CD4-positive, alpha-beta T cell treated with Interferon gamma for 1 hour (primary cell): ENCODE data around the gene NLK.
"Not testable (repeated sequence)": the region's sequence is repeated elsewhere in the genome, so short reads cannot be mapped to it uniquely, and the experiment has no call there.

Experiments
- DNase-seq: peaks from one replicate; pipeline ENCODE4 v3.0.0-alpha.2; 2020

Gene NLK

DNA sequence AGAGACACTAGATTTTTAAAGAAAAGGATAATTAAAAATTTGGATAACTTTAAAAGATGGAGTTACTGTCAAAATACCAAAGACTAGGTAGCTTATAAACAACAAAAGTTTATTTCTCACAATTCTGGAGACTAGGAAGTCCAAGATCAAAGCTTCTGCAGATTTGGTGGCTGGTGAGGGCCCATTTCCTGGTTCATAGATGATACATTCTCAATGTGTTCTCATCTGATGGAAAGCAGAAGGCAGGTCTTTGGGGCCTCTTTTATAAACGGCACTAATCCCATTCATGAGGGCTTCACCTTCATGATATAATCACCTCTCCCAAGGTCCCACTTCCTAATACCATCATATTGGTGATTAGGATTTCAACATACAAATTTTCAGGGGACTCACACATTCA is 33.7 kb downstream of the NLK start:
- no peak for DNase-seq

DNA sequence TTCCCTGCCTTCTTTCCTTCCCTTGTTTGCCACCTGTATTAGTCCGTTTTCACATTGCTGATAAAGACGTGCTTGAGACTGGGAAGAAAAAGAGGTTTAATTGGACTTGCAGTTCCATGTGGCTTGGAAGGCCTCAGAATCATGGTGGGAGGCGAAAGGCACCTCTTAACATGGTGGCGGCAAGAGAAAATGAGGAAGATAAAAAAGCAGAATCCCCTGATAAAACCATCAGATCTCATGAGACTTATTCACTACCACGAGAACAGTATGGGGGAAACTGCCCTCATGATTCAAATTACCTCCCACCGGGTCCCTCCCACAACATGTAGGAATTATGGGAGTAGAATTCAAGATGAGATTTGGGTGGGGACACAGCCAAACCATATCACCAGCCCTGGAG is 34.7 kb downstream of the NLK start:
- not testable (repeated sequence) for DNase-seq

DNA sequence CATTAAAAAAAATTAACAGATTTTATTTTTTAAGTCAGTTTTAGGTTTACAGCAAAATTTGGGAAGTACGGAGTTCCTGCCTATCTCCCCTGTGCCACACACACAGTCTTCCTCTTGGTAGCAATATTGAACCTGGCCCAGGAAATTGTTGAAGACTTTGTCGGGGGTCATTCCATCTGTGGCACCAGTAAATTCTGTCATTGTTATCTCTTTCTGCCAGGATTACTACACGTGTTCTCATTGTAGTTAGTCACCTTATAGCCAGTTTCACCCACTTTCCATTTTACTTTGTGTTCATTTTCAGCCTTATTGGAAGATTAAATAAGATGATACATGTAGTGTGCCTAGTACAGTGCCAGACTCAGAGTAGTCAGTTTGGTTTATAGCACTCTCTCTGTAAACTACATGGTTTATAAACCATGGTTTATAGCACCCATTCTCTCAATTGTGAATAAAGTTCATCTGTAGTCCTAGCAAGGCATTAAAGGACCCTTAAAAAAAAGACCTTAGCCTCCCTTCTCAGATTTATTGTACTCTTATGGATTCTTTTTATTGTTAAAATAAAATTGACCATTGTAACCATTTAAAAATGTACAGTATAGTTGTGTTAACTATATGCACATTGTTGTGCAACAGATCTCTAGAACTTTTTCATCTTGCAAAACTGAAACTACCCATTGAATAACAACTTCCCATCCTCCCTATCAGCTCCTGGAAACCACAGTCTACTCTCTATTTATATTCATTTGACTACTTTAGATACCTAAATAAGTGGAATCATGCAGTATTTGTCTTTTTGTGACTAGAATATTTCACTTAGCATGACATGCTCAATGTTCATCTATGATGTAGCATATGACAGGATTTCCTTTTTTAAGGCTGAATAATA is 36.1 kb downstream of the NLK start:
- DNase-seq = no peak

DNA sequence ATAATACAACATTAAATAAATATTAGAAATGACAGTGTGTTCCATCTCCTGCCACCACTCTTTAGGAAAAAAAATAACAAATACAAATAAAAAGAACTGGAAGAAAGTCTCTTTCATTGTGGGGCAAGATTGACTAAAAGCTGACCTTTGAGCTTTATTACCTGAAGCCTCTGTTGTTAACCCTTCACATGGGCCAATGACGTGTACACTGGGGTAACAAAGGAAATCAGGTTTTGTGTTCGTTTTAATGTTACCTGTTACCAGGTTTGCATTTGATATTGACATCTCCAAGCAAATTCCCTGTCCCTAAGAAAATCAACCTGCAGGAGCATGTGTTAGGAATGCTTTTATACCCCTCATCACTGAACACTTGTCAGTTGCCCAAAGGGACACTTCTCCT is 39.0 kb downstream of the NLK start:
- DNase-seq = no peak

DNA sequence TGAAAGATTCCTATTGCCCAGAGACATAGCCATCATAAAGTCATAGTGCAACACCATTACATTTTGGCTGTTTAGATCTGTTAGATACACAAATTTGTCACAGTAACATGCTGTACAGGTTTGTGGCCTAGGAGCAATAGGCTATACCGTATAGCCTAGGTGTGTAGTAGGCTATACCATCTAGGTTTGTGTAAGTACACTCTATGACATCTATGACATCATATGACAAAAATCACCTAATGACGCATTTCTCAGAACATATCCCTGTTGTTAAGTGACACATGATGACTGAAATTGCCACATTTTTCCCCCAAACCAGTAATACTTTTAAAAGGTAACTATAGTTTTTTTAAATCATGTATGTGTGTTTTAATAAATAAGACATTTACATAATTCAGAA is 43.3 kb downstream of the NLK start:
- no peak for DNase-seq

DNA sequence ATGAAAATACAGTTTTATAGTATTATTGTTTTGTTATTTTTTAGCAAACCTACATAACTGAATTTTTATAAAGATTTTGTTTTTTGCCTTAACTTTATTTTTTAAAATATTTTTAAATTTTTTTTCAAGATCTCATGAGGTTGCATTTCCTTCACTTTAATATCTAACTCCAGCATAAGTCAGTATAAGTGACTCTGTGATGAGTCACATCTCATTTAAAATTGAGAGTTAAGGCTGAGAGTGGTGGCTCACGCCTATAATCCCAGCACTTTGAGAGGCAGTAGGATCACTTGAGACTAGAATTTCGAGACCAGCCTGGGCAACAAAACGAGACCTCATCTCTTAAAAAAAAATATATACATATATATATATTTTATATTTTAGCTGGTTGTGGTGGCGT is 44.0 kb downstream of the NLK start:
- no peak for DNase-seq

DNA sequence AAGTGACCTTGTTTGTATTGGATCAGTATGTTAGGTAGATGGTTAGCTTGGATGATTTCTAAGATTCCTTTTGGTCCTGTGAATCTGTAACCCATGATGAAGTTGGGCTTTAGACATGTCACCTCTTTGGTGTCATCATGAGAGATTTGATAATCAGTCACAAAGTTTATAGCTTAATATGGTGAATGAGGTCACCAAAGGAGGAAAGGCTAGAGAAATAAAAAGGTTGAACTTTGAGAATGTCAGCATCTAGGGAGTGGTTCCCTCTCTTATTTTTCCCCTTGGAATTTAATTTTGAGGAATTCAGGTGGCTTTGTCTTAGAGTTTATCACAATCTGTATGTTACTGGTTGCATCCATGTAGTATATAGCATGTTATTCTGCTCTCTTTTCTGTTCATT is 45.3 kb downstream of the NLK start:
- DNase-seq = no peak

DNA sequence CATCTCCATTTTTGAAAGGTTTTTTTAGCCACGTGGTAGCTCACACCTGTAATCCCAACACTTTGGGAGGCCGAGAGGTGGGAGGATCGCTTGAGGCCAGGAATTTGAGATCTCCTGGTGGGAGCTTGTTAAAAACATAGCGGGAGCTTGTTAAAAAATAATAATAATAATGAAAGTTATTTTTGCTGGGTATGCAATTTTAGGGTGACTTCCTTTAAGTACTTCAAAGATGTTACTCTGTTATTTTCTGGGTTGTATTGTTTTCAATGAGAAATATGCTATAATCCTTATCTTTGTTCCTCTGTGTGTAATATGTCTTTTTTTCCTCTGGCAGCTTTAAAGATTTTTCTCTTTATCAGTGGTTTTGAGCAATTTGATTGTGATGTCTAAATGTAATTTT is 48.1 kb downstream of the NLK start:
- DNase-seq = no peak

DNA sequence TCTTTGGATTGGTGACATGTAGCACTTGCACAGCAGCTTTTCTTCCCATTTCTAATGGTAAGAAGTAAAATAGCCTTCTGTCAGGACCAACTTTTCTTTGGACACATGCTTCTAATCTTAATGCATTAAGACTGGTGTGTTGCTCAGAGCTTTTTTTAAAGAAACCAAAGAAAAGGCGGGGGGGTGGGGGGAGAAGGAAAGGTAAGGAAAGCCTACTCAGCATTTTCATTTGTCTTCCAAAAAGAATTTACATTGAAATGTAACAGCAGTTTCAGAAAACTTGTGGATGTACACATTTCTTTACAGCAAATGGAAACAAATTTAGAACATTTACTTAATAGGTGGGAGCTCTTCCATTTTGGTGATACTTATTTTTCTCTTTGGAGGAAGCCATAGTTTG is 49.6 kb downstream of the NLK start:
- DNase-seq = no peak

DNA sequence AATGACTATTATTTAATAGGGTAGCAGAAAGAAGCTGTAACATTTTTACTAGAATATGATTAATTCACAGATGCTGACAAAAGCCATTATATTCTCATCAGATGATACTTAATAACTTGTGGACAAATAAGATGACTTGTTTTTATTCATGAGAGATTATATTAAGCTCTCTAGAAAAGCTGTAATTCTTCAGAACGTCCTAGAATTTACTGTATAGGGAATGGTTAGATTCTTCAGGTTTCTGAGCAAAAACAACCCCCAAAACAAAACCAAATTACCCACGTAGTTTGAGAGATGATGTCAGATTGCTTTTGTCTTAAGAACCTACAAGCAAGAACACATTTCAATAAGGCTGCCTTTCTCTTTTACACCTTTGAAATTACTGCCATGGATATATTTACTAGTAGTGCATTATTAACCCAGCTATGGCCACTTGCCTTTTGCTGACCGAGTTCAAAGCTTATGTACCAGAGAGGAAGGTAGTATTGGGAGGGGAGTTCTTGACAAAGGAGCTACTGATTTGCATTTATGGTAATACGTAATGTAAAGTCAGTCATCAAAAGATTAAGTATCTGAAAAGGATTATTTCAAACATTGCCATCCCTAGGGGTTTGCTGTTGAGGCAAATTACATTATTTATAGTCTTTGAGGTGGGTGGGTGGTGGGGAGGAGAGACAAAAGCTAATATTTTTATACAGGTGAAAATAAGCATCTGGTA is 51.7 kb downstream of the NLK start:
- no peak for DNase-seq

DNA sequence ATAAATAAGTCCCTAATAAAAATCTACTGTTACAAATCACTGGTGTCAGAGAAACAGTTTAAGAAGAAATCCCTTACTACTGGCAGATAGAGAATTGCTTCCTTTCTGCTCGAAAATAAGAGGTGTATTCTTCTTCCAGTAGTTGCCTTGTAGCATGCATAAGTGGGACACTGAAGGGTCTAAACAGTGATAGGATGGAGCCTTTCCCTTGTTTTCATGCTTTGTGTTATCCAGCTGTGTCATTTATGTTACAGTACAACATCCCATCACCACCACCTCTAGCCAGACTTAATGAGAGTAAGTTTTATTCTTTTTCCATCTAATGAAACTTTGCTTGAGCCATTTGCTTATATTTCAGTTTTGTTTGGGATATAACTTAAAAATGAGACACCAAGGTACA is 54.3 kb downstream of the NLK start:
- DNase-seq = no peak

DNA sequence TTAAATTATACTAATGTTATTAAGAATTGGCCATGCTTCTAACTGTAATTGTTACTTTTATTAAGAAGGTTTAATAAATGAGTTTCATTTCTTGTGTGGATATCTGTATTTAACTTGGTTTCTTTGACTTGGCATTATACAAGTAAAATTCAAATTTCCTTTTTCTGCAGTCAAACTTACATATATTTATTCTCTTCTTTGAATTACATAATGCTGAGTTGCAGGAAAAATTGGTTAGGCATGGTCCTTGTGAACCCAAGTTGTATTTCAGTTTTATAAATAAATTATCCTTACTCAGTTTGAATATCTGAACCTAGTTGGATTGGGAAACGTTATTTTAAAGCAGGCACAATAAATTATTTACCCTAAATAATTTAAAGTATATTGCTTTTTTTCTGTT is 54.8 kb downstream of the NLK start:
- no peak for DNase-seq

DNA sequence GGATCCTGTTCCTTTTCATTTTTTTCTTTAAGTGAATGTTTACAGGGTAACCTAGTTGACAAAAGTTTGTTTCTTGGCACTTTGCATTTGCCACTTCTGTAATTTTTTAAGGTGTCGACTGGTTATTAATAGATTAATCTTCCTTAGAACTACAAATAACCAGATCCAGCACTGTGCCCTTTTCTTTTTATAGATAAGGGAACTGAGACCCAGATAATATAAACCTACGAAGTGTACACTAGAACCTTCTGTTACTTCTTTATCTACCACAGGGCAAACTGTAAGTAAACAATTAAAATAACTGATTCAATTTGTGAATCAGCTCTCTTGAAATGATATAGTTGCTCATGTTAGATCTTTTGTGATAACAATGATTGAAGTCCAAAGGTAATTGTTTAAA is 55.4 kb downstream of the NLK start:
- DNase-seq = no peak

DNA sequence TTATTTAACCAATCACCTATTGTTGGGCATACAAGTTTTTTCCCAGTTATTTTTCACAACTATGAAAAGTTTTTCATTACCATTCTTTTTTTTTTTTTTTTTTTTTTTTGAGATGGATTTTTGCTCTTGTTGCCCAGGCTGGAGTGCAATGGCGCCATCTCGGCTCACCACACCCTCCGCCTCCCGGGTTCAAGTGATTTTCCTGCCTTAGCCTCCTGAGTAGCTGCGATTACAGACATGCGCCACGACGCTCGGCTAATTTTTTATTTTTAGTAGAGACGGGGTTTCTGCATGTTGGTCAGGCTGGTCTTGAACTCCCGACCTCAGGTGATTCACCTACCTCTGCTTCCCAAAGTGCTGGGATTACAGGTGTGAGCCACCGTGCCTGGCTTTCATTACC is 56.1 kb downstream of the NLK start:
- DNase-seq = not testable (repeated sequence)

DNA sequence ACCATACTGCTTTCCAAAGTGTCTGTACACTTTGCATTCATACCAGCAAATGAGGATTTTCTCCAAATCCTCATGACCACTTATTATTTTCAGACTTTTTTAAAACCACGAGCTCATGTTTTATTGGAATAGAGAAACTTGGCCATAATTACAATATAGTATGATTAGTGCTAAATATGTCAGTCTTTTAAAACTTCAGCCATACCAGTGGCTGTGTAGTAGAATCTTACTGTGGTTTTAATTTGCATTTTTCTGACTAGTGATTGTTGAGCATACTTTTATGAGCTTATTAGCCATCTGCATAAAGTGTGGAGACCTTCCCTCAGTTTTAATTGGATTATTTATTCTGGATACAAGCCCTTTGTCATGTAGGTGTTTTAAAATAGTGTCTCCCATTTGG is 57.8 kb downstream of the NLK start:
- no peak for DNase-seq

DNA sequence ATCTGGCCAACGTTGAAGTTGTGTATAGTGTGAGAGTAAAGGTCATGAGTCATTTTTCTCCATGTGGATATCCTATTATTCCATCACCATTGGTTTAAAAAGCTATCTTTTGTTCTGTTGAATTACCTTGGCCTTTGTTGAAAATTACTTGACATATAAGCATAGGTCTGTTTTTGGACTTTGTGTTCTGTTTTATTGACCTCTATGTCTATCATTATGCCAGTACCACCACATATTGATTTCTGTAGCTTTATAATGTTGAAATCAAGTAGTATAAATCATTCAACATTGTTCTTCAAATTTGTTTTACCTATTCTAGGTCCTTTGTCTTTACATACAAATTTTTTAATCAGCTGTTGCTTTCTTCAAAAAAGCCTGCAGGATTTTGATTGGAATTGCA is 58.5 kb downstream of the NLK start:
- no peak for DNase-seq

DNA sequence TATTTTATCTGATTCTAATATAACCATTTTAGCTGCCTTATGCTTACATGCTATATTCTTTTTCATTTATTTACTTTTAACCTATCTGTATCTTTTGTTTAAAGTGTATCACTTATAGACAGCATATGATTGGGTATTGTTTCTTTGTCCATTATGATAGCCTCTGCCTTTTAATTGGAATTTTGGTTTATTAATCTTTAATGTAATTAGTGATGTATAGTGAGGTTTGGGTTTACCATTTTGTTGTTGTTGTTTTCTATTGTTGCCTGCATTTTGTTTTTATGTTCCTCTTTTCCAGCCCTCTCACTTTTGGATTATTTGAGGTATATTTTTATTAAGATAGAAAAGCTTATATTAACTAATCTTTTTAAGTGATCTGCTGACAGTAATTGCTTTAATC is 59.4 kb downstream of the NLK start:
- DNase-seq = no peak

DNA sequence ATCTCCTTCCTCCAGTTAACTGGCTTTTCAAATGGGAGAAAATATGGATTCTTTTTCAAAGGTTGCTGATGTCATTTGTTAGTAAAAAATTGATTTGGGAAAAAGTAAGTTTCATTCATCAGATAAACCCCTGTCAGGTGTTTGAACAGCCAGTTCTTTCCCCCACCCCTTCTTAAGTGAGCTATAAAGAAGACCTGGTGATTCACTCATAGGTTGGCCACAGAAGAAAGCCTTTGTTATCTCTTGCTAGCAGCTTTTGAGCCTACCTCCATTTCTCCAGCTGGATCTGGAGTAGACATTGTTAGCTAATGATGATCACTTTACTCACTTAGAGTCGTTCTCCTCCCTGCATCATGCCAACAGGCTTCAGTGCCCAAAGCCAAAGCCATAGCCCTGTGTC is 63.0 kb downstream of the NLK start:
- no peak for DNase-seq

DNA sequence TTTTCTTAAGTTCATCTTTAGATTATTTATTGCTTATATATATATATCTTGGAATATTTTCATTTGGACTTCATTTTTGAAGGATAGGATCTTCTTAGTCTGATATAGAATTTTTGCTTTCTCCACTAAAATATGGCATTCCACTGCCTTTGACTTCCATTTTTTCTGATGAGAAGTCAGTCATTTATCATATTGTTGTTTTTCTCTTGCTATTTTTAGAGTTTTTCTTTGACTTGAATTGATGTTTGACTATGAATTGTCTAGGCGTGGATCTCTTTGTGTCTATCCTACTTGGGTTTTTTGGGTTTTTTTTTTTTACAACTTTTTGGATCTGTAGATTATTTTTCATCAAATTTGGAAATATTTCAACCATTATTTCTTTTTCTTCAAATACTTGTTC is 67.7 kb downstream of the NLK start:
- no peak for DNase-seq

DNA sequence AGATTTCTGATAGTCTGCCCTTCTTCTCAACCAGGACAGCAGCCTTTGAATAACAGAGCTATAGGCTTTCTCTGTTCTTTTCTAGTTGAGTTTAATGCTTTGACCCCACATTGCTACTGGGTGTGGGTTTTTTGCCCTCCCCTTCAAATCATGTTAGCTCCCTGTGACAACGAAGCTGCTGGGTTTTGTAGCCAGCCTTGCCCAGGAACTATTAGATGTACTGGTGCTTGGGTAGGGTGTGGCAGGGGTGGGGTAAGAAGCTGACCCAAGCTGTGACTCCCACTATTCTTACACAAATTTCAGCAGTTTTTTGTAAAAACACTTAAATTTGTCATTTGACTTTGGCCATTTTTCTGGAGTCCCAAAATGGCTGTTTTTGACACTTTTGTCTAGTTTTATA is 69.7 kb downstream of the NLK start:
- no peak for DNase-seq

DNA sequence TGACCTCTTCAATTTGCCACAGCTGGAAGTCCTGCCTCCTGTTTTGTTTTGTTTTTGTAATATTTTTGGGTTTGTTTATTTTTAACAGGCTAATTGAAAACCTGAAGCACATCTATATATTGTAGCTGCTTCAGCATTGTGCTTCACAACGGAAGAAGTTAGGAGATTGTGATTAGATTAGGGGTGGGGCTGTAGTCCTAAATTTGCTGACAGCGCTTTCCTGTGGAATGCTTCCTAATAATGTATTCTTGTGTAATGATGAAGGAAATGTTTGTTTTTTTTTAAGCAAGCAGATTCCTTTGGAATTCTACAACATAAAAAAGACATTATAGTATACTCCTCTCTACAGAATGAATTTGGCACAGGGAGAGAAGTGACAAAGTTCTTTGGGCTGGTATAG is 70.1 kb downstream of the NLK start:
- no peak for DNase-seq

DNA sequence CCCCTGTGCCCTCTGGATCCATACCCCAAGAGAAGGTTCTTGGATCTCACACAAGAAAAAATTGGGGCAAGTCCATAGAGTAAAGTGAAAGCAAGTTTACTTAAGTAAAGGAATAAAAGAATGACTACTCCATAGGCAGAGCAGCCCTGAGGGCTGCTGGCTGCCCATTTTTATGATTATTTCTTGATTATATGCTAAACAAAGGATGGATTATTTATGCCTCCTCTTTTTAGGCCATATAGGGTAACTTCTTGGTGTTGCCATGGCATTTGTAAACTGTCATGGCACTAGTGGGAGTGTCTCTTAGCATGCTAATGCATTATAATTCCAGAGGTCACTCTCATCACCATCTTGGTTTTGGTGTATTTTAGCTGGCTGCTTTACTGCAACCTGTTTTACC is 70.8 kb downstream of the NLK start:
- DNase-seq = no peak

DNA sequence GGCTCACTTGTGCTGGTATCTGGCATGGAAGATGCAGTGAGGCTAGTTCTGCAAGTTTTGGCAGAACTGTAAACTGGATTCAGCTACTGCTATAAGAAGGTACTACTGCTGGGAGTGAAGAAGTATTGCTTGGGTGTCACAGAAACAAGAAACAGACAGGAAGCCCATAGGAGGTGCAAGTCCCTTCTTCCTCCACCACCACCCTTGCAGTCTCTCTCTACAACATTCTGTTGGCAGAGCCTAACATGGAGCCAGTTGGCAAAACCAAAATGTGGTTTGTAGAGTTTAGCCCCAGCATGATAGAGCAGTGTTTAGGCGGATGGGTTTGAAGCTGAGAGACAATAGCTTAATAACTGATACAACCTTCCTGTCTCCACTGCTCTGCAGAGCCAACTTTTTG is 72.6 kb downstream of the NLK start:
- no peak for DNase-seq

DNA sequence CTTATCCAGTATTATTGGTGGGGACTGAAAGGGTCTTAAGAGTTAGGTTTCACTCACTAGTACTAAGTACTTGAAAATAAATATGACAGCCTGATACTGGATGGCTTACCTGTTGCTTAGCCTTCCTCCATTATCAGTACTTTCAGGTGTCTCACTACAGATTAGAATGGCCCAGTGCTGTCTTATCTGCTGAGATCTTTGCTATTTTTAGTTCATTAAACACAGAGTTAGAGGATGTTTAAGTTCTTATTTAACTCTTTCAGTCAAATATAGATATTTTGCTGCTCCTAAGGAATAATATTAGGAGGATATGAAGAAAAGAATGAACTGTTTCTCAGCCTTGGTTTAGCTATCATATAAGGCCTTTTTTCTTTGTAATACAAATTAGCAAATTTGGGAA is 74.8 kb downstream of the NLK start:
- DNase-seq = no peak

DNA sequence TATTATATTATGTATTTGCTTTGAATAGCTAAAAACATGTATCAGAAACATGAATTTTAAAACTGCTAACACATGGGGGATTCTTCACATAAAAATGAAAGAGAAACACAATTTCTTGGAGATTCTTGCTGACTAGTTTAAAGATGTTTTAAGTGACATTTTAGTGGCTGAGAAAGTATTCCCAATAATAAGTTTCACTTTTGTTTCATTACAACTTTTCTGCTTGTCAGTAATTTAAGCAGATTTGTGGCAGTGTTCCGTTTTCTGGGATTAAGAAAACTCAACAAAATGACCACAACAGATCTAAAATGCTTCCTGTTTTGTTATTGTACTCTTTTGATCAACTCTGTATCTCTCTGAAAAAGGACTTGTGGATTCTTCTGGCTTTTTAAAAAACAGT is 75.9 kb downstream of the NLK start:
- DNase-seq = no peak
